Smooth muscle cell (in vitro differentiated cells): ENCODE results near the gene CHI3L2. TPM values are rescaled to one million over a fixed set of nuclear protein-coding genes. Genes with fewer than 3 reads are reported as not detected.
A peak's percentile ranks its signal among the peaks of the same experiment; 100 is the strongest.

Experiments
- DNase-seq: peaks from one replicate; lab custom pipeline; 2025; ENCODE audit not compliant: unreplicated experiment; lab: John Stamatoyannopoulos, UW
- H2AFZ ChIP-seq: fragments of 200-600 bp; sonication (generic); 2 replicates; pipeline ENCODE4 v1.6.0; 2016; ENCODE audit warnings: antibody characterized with exemption, low read depth, mild to moderate bottlenecking
- H3F3A ChIP-seq: fragments of 200-600 bp; sonication (generic); 2 replicates; pipeline ENCODE4 v1.6.0; 2017; ENCODE audit warnings: antibody characterized with exemption, low read depth
- H3K27ac ChIP-seq: fragments of 200-600 bp; sonication (generic); 2 replicates; pipeline ENCODE4 v1.5.1; 2016; ENCODE audit warnings: low read depth, mild to moderate bottlenecking
- H3K27me3 ChIP-seq: fragments of 200-600 bp; sonication (generic); 2 replicates; pipeline ENCODE4 v1.6.1; 2016; ENCODE audit warnings: low read depth, mild to moderate bottlenecking
- H3K36me3 ChIP-seq: fragments of 200-600 bp; sonication (generic); 2 replicates; pipeline ENCODE4 v1.5.1; 2016; ENCODE audit warnings: low read depth
- H3K4me1 ChIP-seq: fragments of 200-600 bp; sonication (generic); 2 replicates; pipeline ENCODE4 v1.5.1; 2016; ENCODE audit warnings: low read depth
- H3K4me2 ChIP-seq: fragments of 200-600 bp; sonication (generic); 2 replicates; pipeline ENCODE4 v1.6.0; 2016; ENCODE audit warnings: mild to moderate bottlenecking
- H3K4me3 ChIP-seq: fragments of 200-600 bp; sonication (generic); 2 replicates; pipeline ENCODE4 v1.5.1; 2016; ENCODE audit warnings: mild to moderate bottlenecking
- H3K79me2 ChIP-seq: fragments of 200-600 bp; sonication (generic); 2 replicates; pipeline ENCODE4 v1.6.0; 2016; ENCODE audit warnings: low read depth, mild to moderate bottlenecking
- H3K9ac ChIP-seq: fragments of 200-600 bp; sonication (generic); 2 replicates; pipeline ENCODE4 v1.6.0; 2016; ENCODE audit warnings: low read depth
- H3K9me3 ChIP-seq: fragments of 200-600 bp; sonication (generic); replicated peaks from 2 replicates; pipeline ENCODE4 v1.5.1; 2016; ENCODE audit warnings: low read depth
- H4K20me1 ChIP-seq: fragments of 200-600 bp; sonication (generic); 2 replicates; pipeline ENCODE4 v1.6.0; 2016; ENCODE audit warnings: low read depth
- WGBS: methylation state at CpG from one replicate; pipeline ENCODE4 v1.1.7; 2016; ENCODE audit warnings: low lambda C conversion rate; 5-methylcytosine and 5-hydroxymethylcytosine counted together
- polyA plus RNA-seq: library from polyadenylated mRNA; unstranded; fragments of >200 nt; fragmentation: Nextera tagmentation; extraction: Ambion mirVana; gene quantifications from 2 replicates; pipeline ENCODE4 v1.2.1, GENCODE V29; 2016
- total RNA-seq: library from RNA; depleted of rRNA; stranded (reverse); fragments of >200 nt; gene quantifications from 2 replicates; pipeline ENCODE4 v1.2.3, GENCODE V29; 2014
- TF ChIP-seq, protein P1 (sequence below): fragments of 200-600 bp; sonication (generic); IDR thresholded peaks from 2 replicates; pipeline ENCODE4 v1.5.1; 2017; ENCODE audit warnings: borderline replicate concordance, mild to moderate bottlenecking, antibody characterized with exemption; ENCODE audit not compliant: insufficient read depth, poor library complexity, severe bottlenecking

CHI3L2 gene
- total and polyA plus RNA-seq, 2 experiments from 2014 or later = 0.54 to 2.0 TPM

DNA sequence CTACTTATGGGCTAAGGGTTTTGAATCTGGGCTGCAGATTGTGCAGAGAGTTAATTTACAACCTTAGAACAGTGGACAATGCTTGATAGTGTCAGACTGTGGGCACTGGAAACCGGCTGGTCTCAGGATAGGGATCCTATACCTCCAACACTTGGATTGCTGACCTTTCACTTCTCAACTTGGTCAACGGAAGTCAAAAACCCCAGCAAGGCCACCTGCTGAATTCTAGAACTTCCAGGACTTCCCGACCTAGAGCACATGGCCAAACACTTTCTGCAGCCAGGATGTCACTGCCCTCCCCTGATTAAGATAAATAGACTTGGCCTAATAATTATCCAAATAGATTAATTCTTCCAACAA lies 26.7 kb upstream of the CHI3L2 start:
- Histone ChIP-seq H3K4me1 (no peaks in the 10 kb centered on the region), H3K9me3 (no peaks in the 10 kb centered on the region), H4K20me1 (no peaks in the 10 kb centered on the region), H3K36me3 (no peaks in the 10 kb centered on the region), H3K27ac (no peak overlapping the region), H3K79me2 (no peaks in the 10 kb centered on the region), H3K27me3 (no peaks in the 10 kb centered on the region), H3K4me3 (no peak overlapping the region), H2AFZ (no peak overlapping the region), H3K9ac (no peak overlapping the region), H3F3A (no peaks in the 10 kb centered on the region), H3K4me2 (no peak overlapping the region)
- WGBS = 96% methylated on average over 3 of the region's 3 CpGs
- TF ChIP-seq, protein P1, sequence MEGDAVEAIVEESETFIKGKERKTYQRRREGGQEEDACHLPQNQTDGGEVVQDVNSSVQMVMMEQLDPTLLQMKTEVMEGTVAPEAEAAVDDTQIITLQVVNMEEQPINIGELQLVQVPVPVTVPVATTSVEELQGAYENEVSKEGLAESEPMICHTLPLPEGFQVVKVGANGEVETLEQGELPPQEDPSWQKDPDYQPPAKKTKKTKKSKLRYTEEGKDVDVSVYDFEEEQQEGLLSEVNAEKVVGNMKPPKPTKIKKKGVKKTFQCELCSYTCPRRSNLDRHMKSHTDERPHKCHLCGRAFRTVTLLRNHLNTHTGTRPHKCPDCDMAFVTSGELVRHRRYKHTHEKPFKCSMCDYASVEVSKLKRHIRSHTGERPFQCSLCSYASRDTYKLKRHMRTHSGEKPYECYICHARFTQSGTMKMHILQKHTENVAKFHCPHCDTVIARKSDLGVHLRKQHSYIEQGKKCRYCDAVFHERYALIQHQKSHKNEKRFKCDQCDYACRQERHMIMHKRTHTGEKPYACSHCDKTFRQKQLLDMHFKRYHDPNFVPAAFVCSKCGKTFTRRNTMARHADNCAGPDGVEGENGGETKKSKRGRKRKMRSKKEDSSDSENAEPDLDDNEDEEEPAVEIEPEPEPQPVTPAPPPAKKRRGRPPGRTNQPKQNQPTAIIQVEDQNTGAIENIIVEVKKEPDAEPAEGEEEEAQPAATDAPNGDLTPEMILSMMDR = no peak
- DNase-seq = no peak

DNA sequence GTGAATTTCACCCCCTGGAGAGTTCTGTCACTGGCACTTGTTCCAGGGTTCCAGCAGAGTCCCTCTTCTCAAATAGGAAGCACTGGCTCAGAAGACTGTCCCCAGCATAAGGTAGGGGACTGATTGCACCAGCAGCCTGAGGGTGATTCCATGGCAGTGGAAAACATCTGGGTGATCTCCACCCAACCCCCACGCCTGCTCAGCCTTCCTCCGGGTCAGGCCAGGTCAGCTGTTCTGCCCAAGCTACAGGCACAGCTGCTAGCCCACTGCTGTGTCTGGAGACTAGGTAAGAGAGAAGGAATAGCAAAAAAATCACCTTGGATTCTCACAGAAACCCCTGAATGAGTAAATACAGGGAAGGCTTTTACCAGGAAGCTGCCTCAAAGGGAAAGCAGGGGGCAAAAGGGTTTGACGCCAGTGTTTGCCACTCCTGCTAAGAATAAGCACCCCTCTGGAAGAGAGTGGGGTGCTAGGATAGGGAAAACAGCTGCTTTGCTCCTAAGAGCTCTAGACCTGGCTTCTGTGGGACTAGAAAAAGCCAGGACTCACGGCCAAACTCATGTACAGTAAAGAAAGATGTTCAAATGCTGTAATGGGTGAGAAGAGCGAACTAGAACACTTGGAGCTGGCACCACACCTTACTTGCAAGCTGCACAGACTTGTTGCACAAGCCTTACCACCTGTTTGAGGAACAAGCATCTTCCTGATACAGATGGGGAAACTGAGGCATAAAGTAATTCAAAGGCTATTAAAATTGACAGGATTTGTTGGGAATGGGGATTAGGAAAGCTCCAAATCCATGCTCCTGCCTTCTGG lies 26.0 kb upstream of the CHI3L2 start:
- Histone ChIP-seq H2AFZ (no peak overlapping the region), H3K4me1 (no peaks in the 10 kb centered on the region), H3K27ac (no peak overlapping the region), H3K4me3 (no peak overlapping the region), H3K9me3 (no peaks in the 10 kb centered on the region), H3K79me2 (no peaks in the 10 kb centered on the region), H4K20me1 (no peaks in the 10 kb centered on the region), H3F3A (no peaks in the 10 kb centered on the region), H3K9ac (no peak overlapping the region), H3K4me2 (no peak overlapping the region), H3K36me3 (no peaks in the 10 kb centered on the region), H3K27me3 (no peaks in the 10 kb centered on the region)
- TF ChIP-seq, protein P1 = no peak
- 85% methylated on average over 5 of the region's 5 CpGs for WGBS
- no peak for DNase-seq

DNA sequence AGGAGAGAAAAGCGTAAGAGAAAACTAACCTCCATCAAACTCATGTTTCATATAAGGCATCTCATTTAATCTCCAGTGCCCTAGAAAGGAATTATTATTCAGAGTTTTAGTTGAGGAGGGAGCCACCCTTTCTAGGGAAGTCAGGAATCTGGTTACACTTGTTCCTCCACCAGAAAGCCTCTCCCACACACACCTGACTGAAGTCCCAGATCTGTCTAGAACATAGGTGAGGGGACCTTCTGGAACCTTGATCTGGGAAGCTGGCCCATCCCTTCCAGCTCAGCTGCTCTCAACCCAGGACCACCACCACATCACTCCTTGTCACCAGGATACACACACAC lies 25.2 kb upstream of the CHI3L2 start:
- no peak overlapping the region for H2AFZ ChIP-seq
- DNase-seq = no peak
- H3K4me1 ChIP-seq = no peaks in the 10 kb centered on the region
- WGBS = 100% methylated on average over 1 of the region's 1 CpG
- H4K20me1 ChIP-seq = no peaks in the 10 kb centered on the region
- H3K4me2 ChIP-seq = no peak overlapping the region
- no peaks in the 10 kb centered on the region for H3K27me3 ChIP-seq
- H3K79me2 ChIP-seq = no peaks in the 10 kb centered on the region
- no peak overlapping the region for H3K4me3 ChIP-seq
- H3K9ac ChIP-seq = no peak overlapping the region
- TF ChIP-seq, protein P1 = no peak
- no peaks in the 10 kb centered on the region for H3F3A ChIP-seq
- H3K9me3 ChIP-seq = no peaks in the 10 kb centered on the region
- no peaks in the 10 kb centered on the region for H3K36me3 ChIP-seq
- H3K27ac ChIP-seq = peak overlapping the region; percentile 15
